K562 (cell line): ENCODE measurements around the gene GANAB. TPM values are rescaled to one million over a fixed set of nuclear protein-coding genes. Genes with fewer than 3 reads are reported as not detected.
A peak's percentile ranks its signal among the peaks of the same experiment; 100 is the strongest.

ENCODE experiments used
- ARID2 ChIP-seq: fragments of 450-650 bp; IDR thresholded peaks from 2 replicates; pipeline ENCODE4 v1.6.1; 2017; ENCODE audit warnings: antibody characterized with exemption, mild to moderate bottlenecking
- ASH1L ChIP-seq: fragments of 450-650 bp; IDR thresholded peaks from 2 replicates; pipeline ENCODE4 v1.6.1; 2018; ENCODE audit warnings: borderline replicate concordance, mild to moderate bottlenecking, low read depth; ENCODE audit not compliant: partially characterized antibody
- ATF4 ChIP-seq: fragments of 450-650 bp; formaldehyde crosslinking; IDR thresholded peaks from 2 replicates; pipeline ENCODE4 v1.4.0; 2022; ENCODE audit warnings: mild to moderate bottlenecking, moderate library complexity
- CHD2 ChIP-seq: IDR thresholded peaks from 2 replicates; pipeline ENCODE4 v1.6.1; 2011; ENCODE audit warnings: low read depth, low read length
- DIDO1 ChIP-seq: fragments of 450-650 bp; IDR thresholded peaks from 2 replicates; pipeline ENCODE4 v1.6.1; 2016; ENCODE audit warnings: low read depth, missing biosample characterization, missing genetic modification characterization
- FOSL1 ChIP-seq: fragments of 200-800 bp; sonication (Bioruptor generic); conservative IDR thresholded peaks from 2 replicates; pipeline ENCODE4 v1.6.1; 2016; ENCODE audit warnings: missing genetic modification characterization, missing compliant biosample characterization
- NFATC3 ChIP-seq: fragments of 450-650 bp; IDR thresholded peaks from 2 replicates; pipeline ENCODE4 v1.6.1; 2017; ENCODE audit warnings: mild to moderate bottlenecking
- PCBP2 ChIP-seq: fragments of 200-400 bp; formaldehyde crosslinking; IDR thresholded peaks from 2 replicates; pipeline ENCODE4 v1.6.1; 2018; ENCODE audit warnings: low read length, low read depth, mild to moderate bottlenecking, moderate library complexity; ENCODE audit not compliant: poor library complexity, severe bottlenecking
- PTBP1 ChIP-seq: fragments of 200-400 bp; formaldehyde crosslinking; IDR thresholded peaks from 2 replicates; pipeline ENCODE4 v1.6.1; 2017; ENCODE audit warnings: low read depth, low read length
- TAF15 ChIP-seq: fragments of 200-400 bp; formaldehyde crosslinking; IDR thresholded peaks from 2 replicates; pipeline ENCODE4 v1.6.1; 2017; ENCODE audit warnings: mild to moderate bottlenecking, low read depth, low read length, moderate library complexity
- TRIM28 ChIP-seq: fragments of 450-650 bp; IDR thresholded peaks from 2 replicates; pipeline ENCODE4 v1.6.1; 2017
- ZNF121 ChIP-seq: sonication (generic); formaldehyde crosslinking; conservative IDR thresholded peaks from 2 replicates; pipeline ENCODE4 v1.8.0; 2022; ENCODE audit warnings: missing genetic modification reagents
- ZNF239 ChIP-seq: fragments of 250-450 bp; sonication (Bioruptor Pico); IDR thresholded peaks from 2 replicates; pipeline ENCODE4 v1.4.0; 2020; ENCODE audit warnings: mild to moderate bottlenecking
- ZNF324 ChIP-seq: fragments of 250-450 bp; sonication (Bioruptor Pico); IDR thresholded peaks from 2 replicates; pipeline ENCODE4 v1.4.0; 2020; ENCODE audit warnings: mild to moderate bottlenecking
- ZNF57 ChIP-seq: fragments of 450-650 bp; formaldehyde crosslinking; IDR thresholded peaks from 2 replicates; pipeline ENCODE4 v1.4.0; 2020; ENCODE audit warnings: mild to moderate bottlenecking, moderate library complexity
- ZNF589 ChIP-seq: fragments of 200-800 bp; sonication (Bioruptor generic); IDR thresholded peaks from 2 replicates; pipeline ENCODE4 v1.6.1; 2016; ENCODE audit warnings: low read depth, missing genetic modification characterization, missing compliant biosample characterization
- polyA plus RNA-seq, 8 experiments: library from polyadenylated mRNA; depleted of rRNA in 4 of 8; stranded (reverse) in 5 of 8; unstranded in 3 of 8; fragments of >200 nt; fragmentation: Nextera tagmentation in 2 of 8; fragmentation: Illumina TruSeq in 1 of 8; extraction: Ambion mirVana in 2 of 8; extraction: Trizol in 1 of 8; gene quantifications; 2 replicates each; pipeline versions ENCODE4 v1.2.1 to v1.2.3, GENCODE V29; 2011 to 2014; ENCODE audit warnings: inconsistent platforms in 1 of 8, missing spikeins in 1 of 8
- total RNA-seq, 7 experiments: library from RNA; depleted of rRNA in 6 of 7; stranded (reverse); fragments of >200 nt in 6 of 7; fragmentation: Illumina TruSeq in 2 of 7; extraction: Trizol in 2 of 7; gene quantifications; 2 replicates each; pipeline versions ENCODE4 v1.2.1 to v1.2.3, GENCODE V29; 2011 to 2021; ENCODE audit warnings: low replicate concordance in 1 of 7
- TF ChIP-seq, protein P1 (sequence below): fragments of 250-450 bp; sonication (Bioruptor Pico); IDR thresholded peaks from 2 replicates; pipeline ENCODE4 v1.6.1; 2021; ENCODE audit warnings: mild to moderate bottlenecking
- TF ChIP-seq, protein P2 (sequence below): fragments of 250-450 bp; sonication (Bioruptor Pico); IDR thresholded peaks from 2 replicates; pipeline ENCODE4 v1.4.0; 2020; ENCODE audit warnings: borderline replicate concordance

GANAB gene
- total and polyA plus RNA-seq, 9 of the 15 experiments (the other 6 are each of a cell fraction or from before 2014, with no cell fraction given), result 6.5 to 284 (median 161) TPM

DNA sequence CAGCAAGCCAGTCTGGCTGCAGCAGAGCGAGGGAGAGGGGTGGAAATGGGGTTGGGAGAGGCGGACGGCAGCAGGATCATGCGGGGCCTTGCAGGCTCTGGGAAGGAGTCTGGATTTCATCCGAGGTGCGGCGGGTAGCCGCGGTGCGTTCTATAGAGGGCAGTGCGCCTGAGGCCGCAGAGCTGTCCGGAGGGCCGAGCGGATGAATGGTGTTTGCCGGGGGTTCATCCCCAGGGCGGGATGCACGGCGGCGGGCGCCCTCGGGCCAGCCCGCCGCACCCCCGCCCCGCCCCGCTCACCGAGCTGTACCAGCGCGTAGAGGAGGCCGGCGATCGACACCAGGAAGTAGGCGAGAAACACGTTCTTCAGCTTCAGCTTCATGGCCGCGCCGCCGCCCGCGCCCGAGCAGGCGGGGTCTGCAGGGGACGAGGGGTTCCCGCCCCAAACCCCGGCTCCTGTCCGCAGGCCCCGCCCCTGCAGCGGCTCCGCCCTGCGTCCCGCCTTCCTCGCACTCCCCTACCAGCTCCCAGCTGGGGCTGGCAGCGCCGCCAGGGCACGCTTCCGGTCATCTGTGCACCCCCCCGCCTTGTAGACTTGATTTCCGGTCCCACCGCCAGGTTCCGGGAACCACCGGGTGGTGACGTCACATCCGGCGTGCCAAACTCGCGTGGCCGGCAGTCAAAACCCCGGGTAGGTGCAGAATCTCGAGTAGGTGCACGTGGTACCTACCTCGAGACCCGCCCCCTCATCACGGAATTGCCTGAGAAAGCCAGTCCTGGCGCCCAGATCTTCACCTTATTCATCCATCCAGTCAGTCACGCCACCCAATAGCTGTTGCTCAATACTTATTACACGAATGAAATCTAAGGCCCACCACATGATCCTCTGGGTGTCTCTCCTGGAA, 24.6 kb downstream of the GANAB start, which contains the start of gene B3GAT3 (continued):
- TF ChIP-seq, protein P1, sequence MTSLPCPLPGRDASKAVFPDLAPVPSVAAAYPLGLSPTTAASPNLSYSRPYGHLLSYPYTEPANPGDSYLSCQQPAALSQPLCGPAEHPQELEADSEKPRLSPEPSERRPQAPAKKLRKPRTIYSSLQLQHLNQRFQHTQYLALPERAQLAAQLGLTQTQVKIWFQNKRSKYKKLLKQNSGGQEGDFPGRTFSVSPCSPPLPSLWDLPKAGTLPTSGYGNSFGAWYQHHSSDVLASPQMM (CRISPR knock-in tag), result no peak
- TF ChIP-seq ZNF57 (no peak), PCBP2 (no peak), FOSL1 (tag) (peak; percentile 35), TRIM28 (no peak), ASH1L (no peak), NFATC3 (no peak), CHD2 (peak; percentile 87), TAF15 (no peak), ATF4 (CRISPR knock-in tag) (no peak), ZNF121 (CRISPR knock-in tag) (no peak), ZNF324 (CRISPR knock-in tag) (no peak), DIDO1 (tag) (no peak), ARID2 (no peak), ZNF239 (CRISPR knock-in tag) (no peak), PTBP1 (no peak), ZNF589 (CRISPR knock-in tag) (no peak)
- TF ChIP-seq, protein P2, sequence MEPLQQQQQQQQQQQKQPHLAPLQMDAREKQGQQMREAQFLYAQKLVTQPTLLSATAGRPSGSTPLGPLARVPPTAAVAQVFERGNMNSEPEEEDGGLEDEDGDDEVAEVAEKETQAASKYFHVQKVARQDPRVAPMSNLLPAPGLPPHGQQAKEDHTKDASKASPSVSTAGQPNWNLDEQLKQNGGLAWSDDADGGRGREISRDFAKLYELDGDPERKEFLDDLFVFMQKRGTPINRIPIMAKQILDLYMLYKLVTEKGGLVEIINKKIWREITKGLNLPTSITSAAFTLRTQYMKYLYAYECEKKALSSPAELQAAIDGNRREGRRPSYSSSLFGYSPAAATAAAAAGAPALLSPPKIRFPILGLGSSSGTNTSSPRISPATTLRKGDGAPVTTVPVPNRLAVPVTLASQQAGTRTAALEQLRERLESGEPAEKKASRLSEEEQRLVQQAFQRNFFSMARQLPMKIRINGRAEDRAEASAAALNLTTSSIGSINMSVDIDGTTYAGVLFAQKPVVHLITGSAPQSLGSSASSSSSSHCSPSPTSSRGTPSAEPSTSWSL, result no peak
